HPDE6-E6E7 (cell line): Measurements from ENCODE around the gene ZRSR2.
A peak's percentile ranks its signal among the peaks of the same experiment; 100 is the strongest.

ENCODE experiments used
- DNase-seq: peaks from one replicate; pipeline ENCODE4 v3.0.0; 2011; ENCODE audit warnings: missing footprints; ENCODE audit errors: extremely low spot score

Gene ZRSR2

DNA sequence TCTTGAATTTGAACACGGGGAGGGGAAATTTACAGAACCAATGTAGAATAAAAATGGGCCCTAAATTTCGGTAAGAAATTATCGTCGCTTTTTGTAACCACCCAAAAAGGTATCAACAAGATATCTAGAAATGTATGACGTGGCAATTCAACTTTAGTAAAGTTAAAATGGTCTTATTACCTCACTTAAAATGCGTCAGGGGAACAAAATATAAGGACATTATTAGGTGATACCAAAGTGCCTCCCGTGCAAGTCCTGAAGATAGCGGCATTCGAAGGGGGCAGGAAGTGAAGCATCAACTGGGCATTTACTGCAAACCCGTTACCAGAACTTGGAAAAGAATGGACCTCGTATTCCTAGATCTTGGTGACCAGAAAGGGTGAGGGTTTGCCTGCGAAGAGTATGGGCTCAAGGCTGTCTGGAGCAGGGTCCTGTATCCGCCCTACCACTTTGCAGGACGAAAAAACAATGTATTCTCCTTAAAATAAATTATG lies 63.3 kb downstream of the ZRSR2 start:
- DNase-seq: no peak

DNA sequence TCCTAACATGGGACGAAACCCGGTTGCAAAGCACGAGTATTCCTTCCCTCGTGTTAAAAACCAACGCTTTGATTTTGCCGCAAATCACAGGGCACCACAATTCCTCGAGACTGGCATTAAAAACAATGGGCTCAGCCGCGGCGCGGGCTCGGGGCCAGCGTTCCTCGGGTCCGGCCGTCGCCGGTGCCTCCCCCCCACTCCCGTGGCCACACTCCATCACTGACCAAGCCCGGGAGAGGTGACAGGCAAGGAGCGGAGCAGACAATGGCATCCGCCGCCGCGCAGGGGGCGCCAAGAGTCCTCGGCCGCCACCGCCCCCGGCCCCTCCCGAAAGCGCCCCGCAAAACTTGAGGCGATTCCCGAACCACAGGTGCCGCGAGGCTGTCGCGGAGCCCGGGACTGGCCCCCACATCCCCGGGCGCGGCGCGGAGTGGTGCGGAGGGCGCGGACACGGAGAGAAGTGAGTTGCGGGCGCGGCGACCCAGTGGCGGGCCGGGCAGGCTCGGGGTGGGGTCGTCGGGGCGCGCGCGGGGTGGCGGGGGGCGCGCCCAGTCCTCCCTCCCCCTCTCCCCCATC lies 63.9 kb downstream of the ZRSR2 start:
- no peak for DNase-seq

DNA sequence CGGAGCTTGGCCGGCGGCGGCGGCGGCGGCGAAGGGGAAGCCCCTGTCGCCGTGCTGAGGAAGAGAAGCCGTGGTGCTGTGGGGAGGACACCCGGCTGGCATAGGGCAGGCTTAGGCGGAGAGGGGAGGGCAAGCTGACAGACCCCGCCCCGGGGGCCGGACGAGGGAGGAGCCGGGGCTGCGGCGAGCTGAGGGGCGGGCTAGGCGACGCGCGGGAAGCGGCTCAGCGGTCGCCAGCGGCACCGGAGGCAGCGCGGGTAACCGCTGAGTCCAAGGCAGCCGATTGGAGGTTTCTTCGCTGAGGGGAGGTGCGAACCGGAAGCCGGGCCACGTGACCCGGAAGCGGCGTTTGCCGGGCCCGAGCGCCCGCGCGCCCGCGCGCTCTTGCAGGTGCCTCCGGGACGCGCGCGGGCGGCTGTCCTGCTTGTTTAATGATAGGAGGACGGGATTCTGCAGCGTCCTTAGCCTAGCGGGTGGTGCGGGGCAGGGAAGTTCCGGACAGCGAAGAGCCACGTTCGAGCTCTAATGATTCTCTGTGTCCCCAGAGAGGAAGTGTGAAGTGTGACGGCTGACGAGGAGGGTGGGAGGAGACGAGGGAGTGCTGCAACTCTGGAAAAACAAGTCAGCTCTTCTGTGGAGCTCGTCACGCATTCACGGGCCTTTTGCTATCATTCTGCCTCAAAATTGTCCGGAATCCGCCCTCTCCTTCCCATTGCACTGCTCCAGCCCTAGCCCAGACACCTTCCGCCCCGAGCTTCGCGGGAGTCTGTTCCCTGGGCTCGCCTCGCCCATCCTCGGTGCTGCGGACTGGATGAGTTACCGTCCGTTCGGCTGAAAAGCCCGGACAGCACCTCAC lies 64.7 kb downstream of the ZRSR2 start, which contains the start of gene AP1S2:
Gene AP1S2, minus strand, starts transcription at position 102 of the 856 bp plus-strand sequence. CDS start 2,289 bp downstream, outside the sequence.
- DNase-seq: peak; percentile 89

DNA sequence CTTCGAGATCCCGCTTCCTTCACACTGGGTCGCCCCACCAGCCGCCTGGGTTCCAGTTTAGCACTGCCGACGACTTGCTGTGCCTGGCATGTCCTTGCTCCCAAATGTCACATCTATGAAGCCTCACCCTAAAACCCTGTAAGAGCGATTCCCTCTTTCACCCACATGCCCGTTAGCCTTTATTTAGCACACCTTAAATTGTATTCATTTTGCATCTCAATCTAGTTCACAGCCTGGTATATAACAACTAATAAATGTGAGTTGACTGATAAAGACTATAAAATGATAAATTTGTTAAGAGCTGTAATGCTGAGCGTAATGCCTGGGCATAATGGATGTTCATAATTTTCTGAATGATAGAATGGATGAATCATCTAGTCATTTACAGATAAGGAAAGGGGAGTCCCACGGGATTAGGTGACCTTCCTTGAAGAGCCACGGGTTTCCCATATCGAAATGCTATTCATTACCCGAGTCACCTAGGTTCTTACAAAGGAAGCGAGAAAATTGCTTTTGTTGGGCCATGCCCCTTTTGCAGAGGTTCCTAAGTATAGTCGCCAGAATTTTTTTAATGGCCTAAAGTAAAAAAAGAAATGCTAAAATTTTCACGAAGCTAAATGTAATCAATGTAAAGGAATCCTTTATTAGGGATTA lies 65.4 kb downstream of the ZRSR2 start:
- DNase-seq: no peak

DNA sequence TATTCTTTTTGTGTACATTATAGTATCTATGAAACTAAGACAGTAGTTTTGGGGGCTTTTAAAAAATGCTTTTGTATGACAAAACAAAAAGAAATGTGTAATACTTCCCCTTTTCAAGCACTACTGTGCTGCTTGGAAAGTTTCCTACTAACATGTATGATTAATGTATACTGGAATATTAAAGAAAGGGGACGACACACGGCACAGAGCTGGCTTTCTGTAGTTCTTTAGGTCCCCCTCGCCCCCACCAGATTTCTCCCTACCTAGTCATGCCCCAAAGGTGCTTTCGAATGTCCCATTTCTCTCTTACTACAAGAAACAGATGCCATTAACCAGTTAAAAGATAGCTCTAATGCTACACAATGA lies 65.9 kb downstream of the ZRSR2 start:
- DNase-seq: no peak

DNA sequence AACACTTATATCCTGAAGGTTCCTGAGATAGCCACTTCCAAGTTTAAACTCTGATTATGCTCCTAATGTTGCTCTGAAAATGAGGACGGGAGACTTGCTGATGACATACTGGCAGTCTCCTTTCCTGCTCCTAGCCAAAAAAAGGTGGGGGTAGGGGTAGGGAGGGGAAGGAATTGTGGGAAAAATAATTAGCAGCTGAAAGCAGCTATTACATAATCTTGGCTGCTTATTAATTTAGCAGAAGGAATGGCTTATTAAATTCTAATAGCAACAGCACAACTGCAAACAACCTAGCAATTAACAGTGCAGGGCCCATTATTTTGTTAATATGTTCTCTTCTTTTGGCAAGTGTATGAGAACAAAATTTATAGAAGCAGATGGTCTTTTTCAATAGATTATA lies 66.4 kb downstream of the ZRSR2 start:
- DNase-seq: no peak

DNA sequence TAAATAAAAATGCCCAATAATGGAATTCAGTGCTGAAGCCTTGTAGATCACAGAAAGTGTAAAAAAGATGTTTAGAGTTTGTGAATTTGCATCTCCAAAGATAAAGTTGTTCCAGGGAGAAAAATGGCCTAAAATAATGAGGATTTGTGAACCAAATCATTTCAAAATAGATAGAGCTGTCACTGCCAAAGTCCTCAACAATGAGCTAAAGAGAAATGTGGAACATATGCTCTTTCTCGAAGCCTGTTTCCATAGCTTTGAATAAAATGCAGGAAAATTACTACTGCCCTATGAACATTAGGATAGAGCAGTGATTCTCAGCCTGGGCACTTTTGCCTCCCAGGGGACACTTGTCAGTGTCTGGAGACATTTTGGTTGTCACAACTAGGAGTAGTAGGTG lies 67.8 kb downstream of the ZRSR2 start:
- DNase-seq: no peak

DNA sequence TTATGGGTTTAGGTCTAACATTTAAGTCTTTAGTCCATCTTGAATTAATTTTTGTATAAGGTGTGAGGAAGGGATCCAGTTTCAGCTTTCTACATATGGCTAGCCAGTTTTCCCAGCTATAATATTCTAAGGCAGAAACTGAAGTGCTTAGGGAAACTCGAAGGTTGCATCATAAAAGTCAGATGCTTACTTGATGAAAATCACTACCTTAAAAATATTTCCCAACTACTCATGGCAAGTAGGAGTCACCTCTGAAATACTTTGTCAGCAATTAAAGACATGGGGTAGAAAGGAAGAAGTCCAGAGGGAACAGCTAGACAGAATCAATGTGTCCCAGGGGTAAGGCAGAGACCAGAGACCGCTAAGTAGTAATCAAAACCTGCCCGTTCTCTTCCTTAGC lies 70.6 kb downstream of the ZRSR2 start:
- DNase-seq: no peak

DNA sequence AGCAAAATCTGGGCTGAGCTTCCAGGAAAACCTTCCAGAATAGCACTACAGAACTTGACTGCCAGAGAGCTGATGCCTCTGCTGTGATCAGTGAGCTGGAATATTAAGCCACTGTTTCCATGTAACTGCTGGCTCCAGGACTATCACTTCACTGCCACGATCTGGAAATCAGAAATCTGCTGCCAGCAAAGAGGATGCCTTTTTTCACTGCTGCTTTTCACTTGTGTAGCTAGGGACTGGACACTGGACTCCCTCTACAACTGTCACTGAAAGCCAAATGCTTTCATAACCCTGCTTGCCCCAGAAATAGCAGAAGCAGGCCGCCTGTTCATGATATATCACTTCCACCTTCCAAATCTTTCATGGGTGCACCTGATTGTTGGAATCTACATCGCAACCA lies 73.7 kb downstream of the ZRSR2 start:
- DNase-seq: no peak

DNA sequence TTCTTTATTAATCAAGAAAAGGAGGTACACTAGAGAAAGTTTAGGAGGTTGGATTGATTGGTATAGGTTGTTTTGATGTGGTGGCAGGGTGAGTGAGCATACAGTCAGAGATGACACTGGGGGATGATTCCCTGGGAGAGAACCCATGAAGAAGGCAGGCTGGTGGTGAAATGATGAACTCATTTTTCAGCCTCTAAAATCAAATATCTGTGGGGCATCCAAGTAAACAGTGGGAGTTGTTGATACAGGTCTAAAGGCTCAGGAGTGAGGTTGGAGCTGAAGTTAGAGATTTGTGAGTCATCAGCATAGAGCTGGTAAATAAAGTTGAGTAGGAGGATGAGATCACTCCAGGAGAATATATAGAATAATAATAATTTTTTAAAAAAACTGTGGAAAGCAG lies 74.3 kb downstream of the ZRSR2 start:
- peak; percentile 62 for DNase-seq

DNA sequence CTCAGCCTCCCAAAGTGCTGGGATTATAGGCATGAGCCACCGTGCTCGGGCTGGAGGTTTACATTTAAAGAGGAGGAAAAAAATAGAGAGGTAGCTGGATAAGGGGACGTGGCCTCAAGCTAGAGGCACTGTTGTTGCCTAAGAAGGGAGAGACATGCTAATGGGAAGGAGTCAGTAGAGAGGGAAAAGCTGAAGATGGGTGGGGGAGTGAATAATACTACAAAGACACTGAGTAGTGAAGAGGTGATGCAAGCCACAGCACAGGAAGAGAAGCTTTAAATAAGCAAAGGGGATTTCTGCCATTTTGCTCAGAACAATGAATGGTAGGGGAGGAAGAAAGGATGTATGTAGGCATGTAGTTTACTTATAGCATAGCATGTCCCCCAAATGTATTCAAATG lies 75.9 kb downstream of the ZRSR2 start:
- no peak for DNase-seq

DNA sequence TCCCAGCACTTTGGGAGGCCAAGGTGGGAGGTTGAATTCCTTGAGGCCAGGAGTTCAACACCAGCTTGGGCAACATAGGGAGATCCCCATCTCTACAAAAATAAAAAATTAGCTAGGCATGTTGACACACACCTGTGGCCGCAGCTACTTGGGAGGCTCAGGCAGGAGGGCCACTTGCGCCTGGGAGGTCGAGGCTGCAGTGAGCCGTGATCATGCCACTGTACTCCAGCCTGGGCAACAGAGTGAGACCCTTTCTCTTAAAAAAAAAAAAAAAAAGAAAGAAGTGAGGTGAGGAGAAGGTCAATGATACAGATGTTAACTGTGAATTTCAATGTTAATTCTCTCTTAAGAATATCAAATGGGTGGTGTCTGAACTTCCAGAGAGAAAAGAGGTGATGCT lies 79.4 kb downstream of the ZRSR2 start:
- DNase-seq: no peak

DNA sequence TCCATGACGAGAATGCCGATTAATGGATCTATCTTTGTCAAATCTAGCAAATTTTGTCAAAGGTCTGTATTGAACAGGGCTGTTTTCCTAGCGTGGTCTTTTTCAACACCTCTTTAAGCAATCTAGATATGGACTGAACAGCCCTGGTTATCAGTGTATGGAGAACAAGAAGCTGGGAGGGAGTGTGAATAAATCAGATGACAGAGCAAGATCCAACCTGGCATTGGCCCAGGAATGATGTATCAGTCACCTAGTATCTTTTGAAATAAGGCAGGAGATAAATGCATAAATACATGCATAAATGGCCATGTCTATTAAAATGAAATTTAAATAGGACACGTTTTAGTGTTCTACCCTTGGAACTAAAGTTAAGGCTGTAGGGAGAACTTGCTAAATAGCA lies 80.0 kb downstream of the ZRSR2 start:
- DNase-seq: no peak
